Cardiac septum (tissue), 1 donor: ENCODE data around the gene LRP1. TPM values are rescaled to one million over a fixed set of nuclear protein-coding genes. Genes with fewer than 3 reads are reported as not detected.

Experiments
- DNase-seq: peaks from one replicate; pipeline ENCODE4 v3.0.0-alpha.2; 2020; ENCODE audit warnings: low spot score
- intact Hi-C: fragments of 100-400 bp; cut with DNase I; formaldehyde crosslinking; loops from one replicate; pipeline ENCODE4 v1.14.0; 2022
- total RNA-seq: library from RNA; stranded (reverse); fragmentation: NEBNext Ultra II Directional; extraction: Animal tissue kit (Norgen Biotek cat#: 25700); gene quantifications from one replicate; pipeline ENCODE4 v1.2.1, GENCODE V29; 2021
- donor health status: DM: no; HTN: no; CAD: no.

The LRP1 gene
- total RNA-seq, 1 donor from 2014 or later = 103 TPM

DNA sequence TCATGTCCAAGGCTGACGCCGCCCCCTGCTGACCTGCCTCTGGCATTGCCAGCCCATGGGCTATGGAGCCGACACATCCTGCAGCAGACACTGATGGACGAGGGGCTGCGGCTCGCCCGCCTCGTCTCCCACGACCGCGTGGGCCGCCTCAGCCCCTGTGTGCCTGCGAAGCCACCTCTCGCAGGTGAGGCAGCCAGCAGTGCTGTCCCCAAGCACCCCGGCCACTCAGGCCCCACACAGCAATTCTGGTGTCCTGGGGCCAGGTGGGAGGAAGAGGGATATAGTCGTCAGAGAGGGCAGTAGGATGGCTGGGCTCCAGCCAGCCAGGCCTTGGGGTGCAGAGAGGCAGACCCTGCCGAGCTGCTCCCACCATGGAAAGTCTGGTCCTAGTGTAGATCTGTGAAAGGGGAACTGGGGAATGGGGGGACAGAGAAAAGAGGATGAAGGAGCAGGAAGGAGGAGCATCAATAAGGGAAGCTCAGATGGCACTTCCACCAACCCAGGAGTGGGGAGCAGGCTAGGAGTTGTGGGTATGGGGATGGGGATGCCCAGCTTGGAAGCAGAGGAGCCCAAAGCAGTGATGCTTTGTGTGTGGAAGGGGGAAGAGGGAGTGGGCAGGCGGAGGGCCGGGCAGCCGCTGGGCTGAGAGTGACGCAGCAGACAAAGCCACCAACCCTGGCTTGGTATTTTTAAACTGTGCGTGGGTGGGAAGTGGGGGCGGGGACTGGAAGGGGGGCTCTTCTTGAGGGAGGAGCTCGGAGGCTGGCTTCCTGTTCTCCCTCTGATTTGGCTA is 34.7 kb upstream of the LRP1 start:
- intact Hi-C loops = no loop called here

DNA sequence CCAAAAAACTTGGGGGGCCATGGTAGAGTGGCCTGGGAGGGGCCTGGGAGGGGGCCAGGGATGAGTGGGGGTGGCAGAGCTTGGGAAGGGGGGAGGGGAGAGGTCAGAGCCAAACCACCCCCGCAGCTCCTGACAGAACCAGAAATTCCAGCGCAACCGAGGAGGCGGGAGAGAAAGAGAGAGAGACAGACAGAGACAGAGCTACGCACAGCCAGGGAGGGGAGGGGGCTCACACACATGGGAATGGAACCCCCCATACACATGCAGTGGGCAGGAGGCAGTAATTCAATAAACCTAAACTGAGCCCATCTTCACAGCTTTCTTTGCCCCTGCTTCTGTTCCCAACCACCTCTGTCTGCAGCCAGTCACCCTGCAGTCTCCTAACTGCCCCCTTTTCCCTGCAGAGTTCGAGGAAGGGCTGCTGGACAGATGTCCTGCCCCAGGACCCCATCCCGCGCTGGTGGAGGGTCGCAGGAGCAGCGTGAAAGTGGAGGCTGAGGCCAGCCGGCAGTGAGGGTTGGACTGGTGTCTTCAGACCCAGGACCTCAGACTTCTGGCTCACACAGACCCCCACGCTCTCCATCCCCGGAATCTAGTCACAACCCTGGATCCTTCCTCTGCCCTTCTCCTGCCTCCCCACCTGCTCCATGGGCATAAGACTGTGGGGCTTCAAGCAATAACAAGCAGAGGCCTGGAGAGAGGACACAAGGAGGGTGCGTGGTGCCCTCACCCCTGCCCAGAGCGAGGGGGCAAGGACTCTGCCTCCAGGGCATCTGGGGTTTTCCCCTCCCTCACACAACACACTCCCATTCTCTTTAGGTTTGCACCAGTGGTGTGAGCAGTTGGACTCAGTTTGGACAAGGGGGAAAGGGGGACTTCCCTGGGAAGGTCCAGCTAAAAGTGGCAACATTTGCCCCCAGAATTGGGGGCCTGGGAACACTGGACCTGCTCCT is 33.8 kb upstream of the LRP1 start:
- peak; percentile 50 for DNase-seq
- intact Hi-C loops = no loop called here

More for the DNA sequence above, 34.7 kb upstream of the LRP1 start:
- peak; percentile 84 for DNase-seq

DNA sequence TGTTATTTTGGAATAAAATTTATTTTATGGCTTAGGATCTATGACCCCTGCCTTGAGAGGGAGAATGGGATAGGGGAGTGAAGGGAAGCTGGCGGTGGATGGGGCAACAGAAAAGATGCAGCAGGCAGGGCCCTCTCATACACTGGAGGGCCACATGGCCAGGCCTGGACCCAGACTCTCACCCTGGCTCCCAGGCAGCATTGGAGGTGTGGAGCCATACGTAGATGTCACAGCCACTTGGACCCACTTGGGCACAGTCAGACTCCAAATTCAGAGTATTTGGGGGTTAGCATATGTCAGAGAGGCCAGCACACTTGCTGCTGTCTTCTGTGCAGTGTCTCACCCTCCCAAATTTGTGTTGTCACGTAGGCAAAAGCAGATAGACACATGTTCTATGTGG is 32.8 kb upstream of the LRP1 start:
- intact Hi-C loops = no loop called here

DNA sequence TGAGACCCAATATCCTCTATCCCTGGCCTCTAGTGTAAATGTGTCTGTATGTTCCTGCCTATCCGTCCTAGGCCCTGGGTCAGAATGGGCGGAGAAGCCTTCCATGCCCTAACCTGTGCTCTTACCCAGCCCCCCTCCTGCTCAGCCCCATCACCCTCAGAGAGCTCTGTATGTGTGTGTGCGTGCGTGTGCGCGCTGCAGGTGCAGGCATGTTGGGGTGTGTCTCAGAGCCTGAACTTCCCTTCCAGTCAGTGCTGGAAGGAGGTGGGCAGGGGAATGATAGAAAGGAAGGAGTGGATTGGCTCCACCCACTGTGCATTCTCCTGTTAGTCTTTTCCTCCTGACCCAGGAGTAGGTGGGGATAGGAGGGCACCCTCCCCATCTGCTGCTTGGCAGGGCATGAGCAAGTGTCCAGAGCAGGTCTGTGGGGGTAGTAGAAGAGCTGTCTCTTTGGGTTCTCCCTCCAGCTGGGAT is 32.1 kb upstream of the LRP1 start:
- peak; percentile 67 for DNase-seq
- intact Hi-C loops = no loop called here

More for the DNA sequence above, 32.8 kb upstream of the LRP1 start:
- peak; percentile 35 for DNase-seq

DNA sequence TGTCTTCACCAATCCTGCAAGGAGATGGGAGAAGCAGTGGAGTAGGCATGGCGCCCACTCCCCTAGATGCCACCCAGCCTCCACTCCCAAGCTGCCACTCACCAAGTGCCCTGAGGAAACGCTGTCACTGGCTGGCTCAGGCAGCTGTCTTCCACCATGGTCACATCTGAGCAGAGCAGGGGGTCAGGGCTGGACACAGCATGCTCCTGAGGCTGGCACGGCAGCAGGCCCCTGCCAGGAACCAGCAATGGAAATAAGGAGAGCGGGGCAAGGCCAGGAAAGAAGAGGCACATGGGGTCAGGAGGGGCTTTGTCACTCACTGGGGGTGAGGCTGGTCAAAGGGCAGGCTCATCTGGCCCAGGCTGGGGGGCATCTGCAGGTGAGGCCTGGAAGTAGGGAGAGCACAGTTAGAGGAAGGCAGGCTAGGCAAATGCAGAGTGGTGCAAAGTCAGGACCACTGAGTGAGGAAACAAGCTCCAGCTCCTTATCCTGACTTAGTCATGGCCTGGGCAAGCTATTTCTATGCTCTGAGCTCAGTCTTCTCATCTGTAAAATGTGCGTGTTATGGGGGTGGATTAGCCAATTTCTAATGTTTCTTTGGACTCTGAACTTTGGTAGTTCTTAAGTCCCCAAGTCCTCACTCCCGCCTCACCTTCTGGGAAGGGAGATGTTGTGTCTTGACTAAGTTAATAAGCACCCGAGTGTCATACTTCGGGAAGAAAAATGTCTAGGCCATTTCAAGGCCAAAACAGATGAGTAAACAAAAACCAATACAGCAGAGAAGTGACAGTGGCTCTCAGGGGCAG is 31.3 kb upstream of the LRP1 start:
- intact Hi-C loops = no loop called here
- DNase-seq = peak; percentile 67

DNA sequence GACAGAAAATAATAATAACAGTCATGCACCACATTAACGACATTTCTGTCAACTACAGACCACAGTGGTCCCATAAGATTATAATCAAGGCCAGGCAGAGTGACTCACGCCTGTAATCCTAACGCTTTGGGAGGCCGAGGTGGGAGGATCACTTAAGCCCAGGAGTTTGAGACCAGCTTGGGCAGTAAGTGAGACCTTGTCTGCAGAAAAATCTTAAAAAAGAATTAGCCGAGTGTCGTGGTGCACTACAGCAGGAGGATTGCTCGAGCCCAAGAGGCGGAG is 30.8 kb upstream of the LRP1 start:
- DNase-seq = peak; percentile 22

DNA sequence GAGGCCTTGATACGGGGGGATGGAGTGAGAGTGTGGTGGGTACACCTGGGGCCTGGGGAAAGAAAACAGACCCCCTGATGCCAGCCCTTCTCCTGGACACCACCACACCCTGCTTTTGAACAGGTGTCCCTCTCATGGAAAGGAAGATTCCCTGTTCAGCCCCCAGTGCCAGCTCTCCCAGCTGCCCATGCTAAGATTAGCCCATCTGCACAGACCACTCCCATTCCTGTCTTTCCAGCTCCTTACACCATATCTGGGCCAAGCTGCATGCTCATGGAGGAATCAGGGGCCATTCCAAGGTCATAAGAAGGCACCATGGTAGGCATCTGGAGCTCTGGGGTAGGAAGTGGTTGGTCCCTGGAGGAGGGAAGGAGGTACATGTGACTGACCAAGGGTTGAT is 29.7 kb upstream of the LRP1 start:
- intact Hi-C loops = no loop called here
- DNase-seq = peak; percentile 43

More for the DNA sequence above, 30.8 kb upstream of the LRP1 start:
- intact Hi-C loops = no loop called here

DNA sequence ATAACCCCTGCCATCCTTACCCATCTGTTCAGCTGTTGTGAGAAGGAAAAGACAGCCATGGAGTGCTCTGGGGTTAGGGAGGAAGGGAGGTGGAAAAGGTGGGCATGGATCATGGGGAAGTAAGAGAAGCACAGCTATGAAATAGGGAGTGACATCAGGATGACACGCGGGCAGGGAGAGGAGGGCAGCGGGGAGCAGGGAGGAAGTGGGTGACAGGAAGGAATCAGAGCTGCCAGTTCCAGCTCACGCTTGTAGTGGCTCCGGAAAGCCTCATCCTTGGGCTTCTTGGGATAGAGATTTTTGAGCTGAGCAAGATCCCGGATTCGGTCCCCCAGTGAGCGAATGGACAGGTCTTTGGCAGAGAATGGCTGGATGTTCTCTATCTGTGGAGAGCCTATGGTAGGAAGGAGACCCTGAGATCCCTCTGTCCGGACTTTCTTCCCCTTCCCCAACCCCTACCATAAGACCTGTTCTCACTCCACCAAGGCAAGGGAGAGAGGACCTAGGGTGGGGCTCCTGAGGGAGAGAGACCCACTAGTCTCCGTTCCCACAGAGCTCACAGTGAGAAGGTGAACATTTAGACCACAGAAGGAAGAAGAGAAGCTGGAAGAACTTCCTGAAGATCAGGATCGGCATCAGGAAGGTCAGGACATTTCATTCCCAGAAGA is 29.1 kb upstream of the LRP1 start:
- intact Hi-C loops = no loop called here
- no peak for DNase-seq

DNA sequence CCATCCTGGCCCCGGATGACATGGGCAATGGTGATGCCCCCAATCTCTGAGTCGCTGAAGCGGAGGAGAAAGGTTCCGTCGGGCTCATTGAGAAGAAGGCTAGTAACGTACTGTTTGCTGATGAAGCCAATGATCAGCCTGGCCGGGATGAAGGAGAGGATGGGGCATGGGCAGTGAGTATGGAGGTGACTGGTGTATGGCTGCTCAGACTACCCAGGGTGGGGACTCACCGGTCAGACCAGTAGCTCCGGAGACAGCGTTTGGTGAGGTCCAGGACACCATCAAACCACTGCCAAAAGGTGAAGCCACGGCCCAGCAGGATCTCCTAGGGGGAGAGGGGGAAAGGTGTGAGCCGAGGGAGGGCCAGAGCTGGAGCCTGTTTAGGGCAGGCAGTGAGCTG is 28.5 kb upstream of the LRP1 start:
- intact Hi-C loops = no loop called here
- DNase-seq = no peak

DNA sequence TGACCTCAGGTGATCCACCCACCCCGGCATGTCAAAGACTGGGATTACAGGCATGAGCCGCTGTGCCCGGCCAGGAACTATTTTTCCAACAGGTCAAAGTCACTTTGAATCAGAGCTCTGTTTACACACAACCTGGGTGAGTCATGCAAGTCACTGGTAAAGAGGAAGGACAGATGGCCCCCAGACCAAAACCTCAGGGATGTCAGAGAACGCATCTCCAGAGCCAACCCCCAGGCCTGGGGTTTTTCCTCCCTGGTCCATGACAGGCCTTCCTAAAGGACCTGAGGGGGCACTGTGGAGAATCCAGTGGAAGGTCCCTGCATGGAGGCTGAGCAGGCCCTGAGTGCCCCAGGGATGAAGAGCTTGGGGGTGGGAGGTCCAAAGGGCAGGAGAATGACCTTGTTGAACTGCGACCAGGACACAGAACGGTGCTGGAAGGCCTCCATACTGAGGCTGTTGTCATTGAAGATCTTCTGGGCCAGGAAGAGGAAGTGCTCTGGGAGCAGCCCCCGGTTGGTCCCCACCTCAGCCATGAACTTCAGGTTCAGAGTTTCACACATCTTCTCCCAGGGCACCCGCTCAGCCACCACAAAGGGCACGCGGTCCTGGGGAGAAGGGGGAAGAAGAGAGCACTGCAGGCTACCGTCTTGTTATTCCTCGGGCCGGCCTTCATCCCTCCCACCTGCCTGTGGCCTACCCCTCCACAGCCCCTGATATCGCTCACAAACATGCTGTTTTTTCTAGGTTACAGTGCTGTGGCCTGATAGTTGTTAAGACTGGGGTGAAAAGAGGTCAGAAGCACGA is 26.2 kb upstream of the LRP1 start:
- peak; percentile 71 for DNase-seq
- intact Hi-C loops = no loop called here

DNA sequence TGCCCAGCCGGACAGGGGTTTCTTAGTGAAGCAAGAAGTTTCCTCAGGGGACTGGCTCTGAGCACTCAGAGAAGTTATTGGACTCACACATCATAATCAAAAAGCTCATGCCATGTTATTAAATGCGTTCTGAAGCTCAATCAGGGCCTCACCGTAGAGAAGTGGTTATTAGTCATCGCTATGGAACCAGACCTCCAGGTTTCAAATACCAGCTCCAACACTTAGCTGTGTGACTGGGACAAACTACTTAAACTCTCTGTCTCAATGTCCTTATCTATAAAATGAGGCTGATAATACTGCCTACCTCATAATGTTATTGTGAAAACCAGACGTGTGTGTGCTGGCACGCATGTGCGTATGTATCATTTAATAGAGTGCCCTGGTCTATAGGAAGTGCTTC is 24.4 kb upstream of the LRP1 start:
- intact Hi-C loops = no loop called here

DNA sequence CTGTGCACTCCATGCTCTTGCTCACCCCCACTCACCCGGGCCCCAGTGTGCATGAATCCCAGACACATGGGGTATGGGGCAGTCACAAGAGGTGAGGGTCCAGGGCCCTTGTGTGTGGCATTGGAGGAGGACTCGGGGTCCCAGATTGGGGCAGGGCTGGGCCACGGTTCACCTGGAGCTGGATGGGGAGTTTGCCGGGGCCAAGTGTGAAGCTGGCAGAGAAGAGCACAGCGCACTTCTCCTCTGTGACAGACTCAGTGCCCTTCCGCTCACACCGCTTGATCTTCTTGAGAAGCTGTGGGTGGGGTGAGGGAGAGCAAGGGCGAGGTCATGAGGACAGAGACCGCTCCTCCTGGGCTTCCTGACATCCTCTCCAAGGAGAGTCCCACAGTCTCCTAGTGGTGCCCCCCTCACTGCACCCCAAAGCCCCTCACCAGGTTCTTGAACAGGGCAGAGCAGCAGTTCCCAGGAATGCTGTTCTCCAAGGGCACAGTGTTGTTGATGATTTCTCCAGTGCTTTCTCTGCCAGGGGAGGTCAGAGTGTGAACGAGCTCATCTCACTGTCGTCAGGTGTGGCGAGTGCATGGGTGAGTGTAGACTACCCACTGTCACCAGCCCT is 23.9 kb upstream of the LRP1 start:
- DNase-seq = peak; percentile 53
- intact Hi-C loops = no loop called here

More for the DNA sequence above, 24.4 kb upstream of the LRP1 start:
- DNase-seq = peak; percentile 2

DNA sequence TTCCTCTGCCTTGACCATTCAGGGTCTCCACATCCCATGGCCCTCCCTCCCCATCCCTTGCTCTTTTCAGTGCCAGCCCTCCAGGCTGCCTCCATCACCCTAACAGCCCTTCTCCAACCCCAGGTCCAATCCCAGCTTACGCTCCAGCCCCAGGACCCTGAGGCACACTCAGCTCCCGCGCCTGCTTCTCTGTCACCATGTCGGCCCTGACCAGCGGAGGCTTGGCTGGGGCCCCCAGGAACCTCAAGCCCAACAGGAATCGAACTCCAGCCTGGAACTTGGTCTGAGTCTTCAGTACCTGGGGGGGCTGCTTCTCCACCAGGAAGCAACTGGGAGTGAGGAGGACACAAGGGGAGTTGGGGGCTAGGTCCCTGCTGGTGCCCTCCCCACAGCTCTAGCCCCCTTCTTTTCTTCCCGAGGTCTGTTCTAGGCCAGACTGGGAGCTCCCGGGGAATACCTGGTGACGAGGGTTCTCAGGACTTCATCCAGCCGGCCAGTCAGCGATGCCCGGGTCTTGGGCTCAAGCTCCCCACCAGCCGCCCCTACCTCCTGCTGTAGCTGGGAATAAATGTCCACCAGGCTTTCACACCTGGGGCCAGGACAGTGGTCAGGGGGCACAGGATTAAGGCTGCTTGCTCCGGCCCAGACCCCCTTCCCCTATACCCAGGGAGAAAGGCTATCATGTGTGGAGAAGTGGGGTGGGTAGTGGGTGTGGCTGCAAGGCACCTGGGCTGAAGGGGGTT is 23.1 kb upstream of the LRP1 start:
- peak; percentile 44 for DNase-seq
- intact Hi-C loops = no loop called here

DNA sequence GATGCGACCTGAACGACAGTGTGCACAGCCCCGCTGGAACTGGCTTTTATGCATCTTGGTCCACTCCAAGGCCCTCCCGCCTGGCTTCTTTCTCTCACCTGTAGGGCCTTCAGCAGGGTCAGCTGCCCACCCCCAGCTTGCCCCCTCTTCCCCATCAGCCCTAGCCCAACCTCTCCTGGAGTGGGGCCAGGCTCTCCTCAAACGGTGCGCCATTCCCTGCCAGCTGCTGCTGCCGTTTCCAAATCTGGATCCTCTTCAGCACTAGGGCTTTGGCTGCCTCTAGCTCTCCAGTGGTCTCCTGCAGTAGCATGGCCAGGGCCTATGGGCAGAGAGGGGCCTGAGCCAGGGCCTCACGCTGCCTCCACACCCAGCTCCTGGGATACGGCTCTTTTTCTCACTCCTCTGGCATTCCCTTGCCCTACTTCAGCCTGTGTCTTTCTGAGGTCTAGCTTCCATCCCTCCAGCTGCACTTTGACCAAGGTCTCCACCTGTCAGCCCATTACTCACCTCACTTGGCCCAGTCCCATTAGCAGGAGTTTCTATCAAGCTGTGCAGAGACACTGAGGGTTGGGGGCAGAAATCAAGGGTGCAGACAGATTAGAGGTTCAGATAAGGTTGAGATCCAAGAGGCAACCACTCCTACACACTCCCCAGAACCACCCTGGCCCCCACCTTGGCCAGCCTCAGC is 22.1 kb upstream of the LRP1 start:
- peak; percentile 38 for DNase-seq
- intact Hi-C loops = no loop called here

DNA sequence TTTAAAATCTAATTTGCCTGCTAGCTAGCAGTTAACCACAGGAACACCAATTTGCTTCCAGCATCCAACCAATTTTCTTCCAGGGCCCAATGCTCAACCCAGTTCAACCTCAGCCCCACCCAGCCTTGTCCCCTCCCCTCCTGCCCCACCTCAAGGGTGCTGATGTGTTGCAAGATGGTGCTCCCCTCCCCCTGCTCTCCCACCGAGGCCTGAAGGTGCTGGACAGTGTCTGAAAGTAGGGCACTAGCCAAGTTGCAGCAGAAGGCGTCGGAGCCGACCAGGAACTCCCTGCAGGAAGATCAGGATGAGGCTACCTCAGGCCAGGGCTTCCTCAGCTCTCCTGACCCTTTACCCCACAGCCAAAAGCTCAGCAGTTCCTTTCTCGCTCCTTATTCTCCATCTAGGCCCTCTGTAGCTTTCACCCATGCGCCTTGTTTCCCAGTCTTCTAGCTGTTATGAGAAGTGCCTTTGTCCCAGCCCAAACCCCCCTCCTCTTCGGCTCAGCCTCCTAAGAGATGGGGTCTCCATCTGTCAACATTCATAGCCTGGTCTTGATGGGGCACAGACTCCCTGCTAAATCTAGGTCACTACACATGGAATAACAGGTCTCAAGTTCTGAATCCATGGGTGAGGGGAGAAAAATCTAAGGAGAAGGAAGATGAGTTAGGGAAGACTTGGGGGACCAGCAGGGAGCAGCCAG is 20.7 kb upstream of the LRP1 start:
- peak; percentile 56 for DNase-seq
- intact Hi-C loops = no loop called here
